Measurements from ENCODE around the gene PRKCH. TPM values are rescaled to one million over a fixed set of nuclear protein-coding genes. Genes with fewer than 3 reads are reported as not detected.
A peak's percentile ranks its signal among the peaks of the same experiment; 100 is the strongest.

Gene PRKCH
- polyA plus RNA-seq, 2 of the 4 experiments (the other 2 are of a cell fraction), result 10.0 to 10.2 TPM

GRCh38 chr14:61582815-61583214 lies 261.4 kb downstream of the PRKCH start:
- no peaks in the 10 kb centered on the region for H3K9me3 ChIP-seq
- no peak for FAIRE-seq
- no peak overlapping the region for H3K4me3 ChIP-seq
- H3K27ac ChIP-seq, result peak overlapping the region; percentile 70 to 82; a peak in 4 of 6 replicates
- ChIA-PET POLR2A (no interaction called here), CTCF (interaction anchor here (2.0 kb wide), 1 partner anchor 255 kb away, joined by 4 read pairs; no protein-coding TSS in a partner anchor)
- no peak overlapping the region for H3K4me2 ChIP-seq
- no peak for DNase-seq (ENCODE audit: low read depth in 1 of 2, low spot score in 1 of 2)
- ATAC-seq, result no peak
- TF ChIP-seq NR3C1 (IDR thresholded peaks at IDR 0.05) (no peak), FOXS1 (CRISPR knock-in tag; IDR thresholded peaks at IDR 0.05) (no peak), CHD4 (IDR thresholded peaks at IDR 0.05; ENCODE audit: borderline replicate concordance) (no peak), HDAC2 (IDR thresholded peaks at IDR 0.05) (no peak), ATOH8 (CRISPR knock-in tag; IDR thresholded peaks at IDR 0.05; ENCODE audit: low read depth) (no peak), POLR2A (IDR thresholded peaks at IDR 0.05; ENCODE audit: low read length) (no peak), HOXA7 (CRISPR knock-in tag; IDR thresholded peaks at IDR 0.05) (no peak), HEYL (CRISPR knock-in tag; IDR thresholded peaks at IDR 0.05) (no peak), TFCP2L1 (CRISPR knock-in tag; IDR thresholded peaks at IDR 0.05) (no peak), RFX5 (IDR thresholded peaks at IDR 0.05) (no peak), MAZ (IDR thresholded peaks at IDR 0.05; ENCODE audit: borderline replicate concordance, low read depth, low read length) (no peak), KDM1A (IDR thresholded peaks at IDR 0.05; ENCODE audit: low read depth) (no peak), RARB (CRISPR knock-in tag; IDR thresholded peaks at IDR 0.05) (no peak), HOXB13 (CRISPR knock-in tag; IDR thresholded peaks at IDR 0.05; ENCODE audit: low read depth) (no peak), HMGXB4 (CRISPR knock-in tag; IDR thresholded peaks at IDR 0.05; ENCODE audit: borderline replicate concordance) (no peak), HOXB5 (CRISPR knock-in tag; IDR thresholded peaks at IDR 0.05) (no peak), SREBF2 (IDR thresholded peaks at IDR 0.05) (no peak), MAFK (IDR thresholded peaks at IDR 0.05; ENCODE audit: partially characterized antibody) (no peak)
- peaks cover 58% of the 10 kb centered on the region for H3K4me1 ChIP-seq
- WGBS (ENCODE audit: missing lambda C conversion rate), result 81% methylated on average over 2 of the region's 2 CpGs

- CTCF ChIA-PET, result no interaction called here
- WGBS (ENCODE audit: missing lambda C conversion rate), result 66% methylated on average over 3 of the region's 3 CpGs
- POLR2A ChIA-PET, result no interaction called here
Measured at GRCh38 chr14:61584331-61584741, 263.0 kb downstream of the PRKCH start.

More at GRCh38 chr14:61584331-61584741, 263.0 kb downstream of the PRKCH start:
- Histone ChIP-seq H3K4me2 (peak overlapping the region; percentile 6; the same call in 1 of the 3 replicates), H3K9me3 (no peaks in the 10 kb centered on the region), H3K4me1 (peaks cover 64% of the 10 kb centered on the region), H3K27ac (peak overlapping the region; percentile 63 to 84; a peak in 4 of 6 replicates), H3K4me3 (no peak overlapping the region)
- DNase-seq (ENCODE audit: low read depth in 1 of 2, low spot score in 1 of 2) (peak in 1 of 2 experiments; percentile 48), FAIRE-seq (no peak), ATAC-seq (peak in 1 of 2 experiments; percentile 34; a peak in 2 of 6 replicates)
- TF ChIP-seq FOSB (CRISPR knock-in tag; IDR thresholded peaks at IDR 0.05) (no peak), JUNB (IDR thresholded peaks at IDR 0.05) (no peak), TP53 (CRISPR knock-in tag; IDR thresholded peaks at IDR 0.05) (no peak), SREBF2 (IDR thresholded peaks at IDR 0.05) (no peak), FOSL2 (IDR thresholded peaks at IDR 0.05) (no peak), FOSL2 (CRISPR knock-in tag; IDR thresholded peaks at IDR 0.05) (no peak), HOXB5 (CRISPR knock-in tag; IDR thresholded peaks at IDR 0.05) (no peak), BCL3 (IDR thresholded peaks at IDR 0.05) (no peak), TFCP2L1 (CRISPR knock-in tag; IDR thresholded peaks at IDR 0.05) (no peak), RNF2 (IDR thresholded peaks at IDR 0.05; ENCODE audit: borderline replicate concordance, low read depth) (no peak), BHLHE40 (IDR thresholded peaks at IDR 0.05; ENCODE audit: low read depth, low read length) (no peak)
- TF ChIP-seq, protein P1, sequence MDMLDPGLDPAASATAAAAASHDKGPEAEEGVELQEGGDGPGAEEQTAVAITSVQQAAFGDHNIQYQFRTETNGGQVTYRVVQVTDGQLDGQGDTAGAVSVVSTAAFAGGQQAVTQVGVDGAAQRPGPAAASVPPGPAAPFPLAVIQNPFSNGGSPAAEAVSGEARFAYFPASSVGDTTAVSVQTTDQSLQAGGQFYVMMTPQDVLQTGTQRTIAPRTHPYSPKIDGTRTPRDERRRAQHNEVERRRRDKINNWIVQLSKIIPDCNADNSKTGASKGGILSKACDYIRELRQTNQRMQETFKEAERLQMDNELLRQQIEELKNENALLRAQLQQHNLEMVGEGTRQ (IDR thresholded peaks at IDR 0.05), result no peak

All from A549 (cell line).